GM21381 (cell line): ENCODE results near the gene ZNF224.

Experiments
- ATAC-seq: cut with Tn5 transposase; IDR thresholded peaks from one replicate; pipeline ENCODE4 v1.9.1; 2021; ENCODE audit warnings: mild to moderate bottlenecking, moderate library complexity; ENCODE audit not compliant: unreplicated experiment

ZNF224 gene

GRCh38 chr19:44093931-44094765 is at the start of gene ZNF224:
TSS of gene ZNF224 (plus strand) at chr19:44094361. CDS start at chr19:44097874, 3,513 bp downstream.
- ATAC-seq = peak; percentile 87

GRCh38 chr19:44050740-44051649 is 43.2 kb upstream of the ZNF224 start:
- peak; percentile 23 for ATAC-seq

- ATAC-seq = peak; percentile 77
Measured at GRCh38 chr19:44051650-44052402, 42.3 kb upstream of the ZNF224 start, which contains the start of gene ZNF223. TSS of gene ZNF223 (plus strand) at chr19:44052036. CDS start at chr19:44055177, 3,141 bp downstream.

GRCh38 chr19:44055870-44056269 is 38.3 kb upstream of the ZNF224 start:
- ATAC-seq = no peak

- ATAC-seq = no peak
Measured at GRCh38 chr19:44059229-44059628, 34.9 kb upstream of the ZNF224 start.

- ATAC-seq = no peak
Measured at GRCh38 chr19:44061038-44061437, 33.1 kb upstream of the ZNF224 start.

GRCh38 chr19:44066305-44066704 is 27.9 kb upstream of the ZNF224 start:
- ATAC-seq = no peak

GRCh38 chr19:44069415-44069814 is 24.7 kb upstream of the ZNF224 start:
- ATAC-seq = no peak

GRCh38 chr19:44071824-44072542 is 22.2 kb upstream of the ZNF224 start, which contains the start of gene ZNF284:
TSS of gene ZNF284 (plus strand) at chr19:44072159. CDS start at chr19:44076390, 4,231 bp downstream.
- peak; percentile 96 for ATAC-seq

GRCh38 chr19:44072543-44073401 is 21.4 kb upstream of the ZNF224 start:
- no peak for ATAC-seq

GRCh38 chr19:44076325-44076724 is 17.8 kb upstream of the ZNF224 start:
- ATAC-seq = no peak

- no peak for ATAC-seq
Measured at GRCh38 chr19:44092108-44092507, 2.1 kb upstream of the ZNF224 start.

GRCh38 chr19:44107751-44108150 is 13.6 kb downstream of the ZNF224 start:
- ATAC-seq = no peak

- ATAC-seq = no peak
Measured at GRCh38 chr19:44109458-44109857, 15.3 kb downstream of the ZNF224 start.

- no peak for ATAC-seq
Measured at GRCh38 chr19:44111910-44112463, 17.8 kb downstream of the ZNF224 start.

- ATAC-seq = no peak
Measured at GRCh38 chr19:44112802-44113137, 18.6 kb downstream of the ZNF224 start.

- peak; percentile 96 for ATAC-seq
Measured at GRCh38 chr19:44113138-44113783, 19.1 kb downstream of the ZNF224 start, which contains the start of gene ZNF225. TSS of gene ZNF225 (plus strand) at chr19:44113399. CDS start at chr19:44115828, 2,429 bp downstream.

GRCh38 chr19:44113784-44114390 is 19.7 kb downstream of the ZNF224 start:
- ATAC-seq = peak; percentile 5
